Measurements from ENCODE around the gene ATP8B3. TPM values are rescaled to one million over a fixed set of nuclear protein-coding genes. Genes with fewer than 3 reads are reported as not detected.

ATP8B3 gene
- total and polyA plus RNA-seq, 9 of the 15 experiments (the other 6 are each of a cell fraction or from before 2014, with no cell fraction given), result 1.2 to 12.3 (median 3.8) TPM

GRCh38 chr19:1768918-1769644 lies 43.0 kb downstream of the ATP8B3 start:
- CTCF ChIA-PET (ENCODE audit: low intra/inter-chr PET ratio), result interaction anchor here (1.8 to 4.0 kb wide), 2 partner anchors 96 to 98 kb away, joined by 5 to 84 read pairs; no protein-coding TSS in a partner anchor
- no peak for TF ChIP-seq RBM17 (IDR thresholded peaks at IDR 0.05; ENCODE audit: borderline replicate concordance, low read depth, low read length)
- no peak for TF ChIP-seq ESRRB (CRISPR knock-in tag; IDR thresholded peaks at IDR 0.05; ENCODE audit: borderline replicate concordance)
- TF ChIP-seq PTTG1 (tag; IDR thresholded peaks at IDR 0.05; ENCODE audit: low read depth), result no peak
- TF ChIP-seq CCNT2 (IDR thresholded peaks at IDR 0.05; ENCODE audit: borderline replicate concordance, extremely low read depth, insufficient read length, low read depth, low read length), result no peak
- no peak for TF ChIP-seq EZH2 (IDR thresholded peaks at IDR 0.05; ENCODE audit: borderline replicate concordance, low read depth, low read length)
- no peak for TF ChIP-seq ZNF316 (IDR thresholded peaks at IDR 0.05)
- TF ChIP-seq CBX1 (IDR thresholded peaks at IDR 0.05; ENCODE audit: low read depth), result 0 out of 2 replicates have a peak, but pooled peaks have one; percentile 25
- TF ChIP-seq RBM25 (IDR thresholded peaks at IDR 0.05; ENCODE audit: low read depth, low read length, severe bottlenecking), result peak; percentile 58
- no peak for TF ChIP-seq ZNF224 (CRISPR knock-in tag; IDR thresholded peaks at IDR 0.05)
- TF ChIP-seq FOXP4 (CRISPR knock-in tag; IDR thresholded peaks at IDR 0.05; ENCODE audit: borderline replicate concordance), result no peak
- TF ChIP-seq TRIM24 (IDR thresholded peaks at IDR 0.05), result no peak
- no peak for TF ChIP-seq ZNF280B (CRISPR knock-in tag; IDR thresholded peaks at IDR 0.05)
- TF ChIP-seq TFE3 (CRISPR knock-in tag; IDR thresholded peaks at IDR 0.05), result no peak
- no peak for TF ChIP-seq BRD4 (IDR thresholded peaks at IDR 0.05)
- TF ChIP-seq ZKSCAN3 (CRISPR knock-in tag; IDR thresholded peaks at IDR 0.05), result no peak

More at GRCh38 chr19:1768918-1769644, 43.0 kb downstream of the ATP8B3 start:
- Histone ChIP-seq H3K9ac (ENCODE audit: insufficient read depth in 1 of 2, low read depth in 2 of 2, low read length in 2 of 2) (peak overlapping the region in 1 of 2 experiments; percentile 61; a peak in 1 of 4 replicates), H4K20me1 (replicated peaks; ENCODE audit: control insufficient read depth, insufficient read depth, low read length) (no peaks in the 10 kb centered on the region), H3K9me3 (replicated peaks; ENCODE audit: control insufficient read depth, insufficient read depth, low read depth, low read length) (peaks cover 9% of the 10 kb centered on the region), H3K36me3 (ENCODE audit: control insufficient read depth, insufficient read depth, low read length) (no peaks in the 10 kb centered on the region), H3K4me3 (no peak overlapping the region), H3K9me1 (ENCODE audit: control insufficient read depth, insufficient read depth, low read length) (no peaks in the 10 kb centered on the region), H3K4me1 (replicated peaks in 1 of 2; ENCODE audit: control insufficient read depth in 2 of 2, insufficient read depth in 2 of 2, low read length in 2 of 2) (peaks cover 9 to 49% of the 10 kb centered on the region in 2 experiments; a peak in 4 of 5 replicates), H2AFZ (ENCODE audit: low read depth, low read length) (no peak overlapping the region), H3K4me2 (ENCODE audit: insufficient read depth, low read length) (no peak overlapping the region), H3K27me3 (ENCODE audit: control insufficient read depth in 2 of 2, insufficient read depth in 2 of 2, low read length in 2 of 2) (peaks cover 0 to 9% of the 10 kb centered on the region in 2 experiments; a peak in 2 of 5 replicates), H3K27ac (ENCODE audit: extremely low read depth, low read depth, low read length) (no peak overlapping the region), H3K79me2 (ENCODE audit: control insufficient read depth, insufficient read depth, low read length) (no peaks in the 10 kb centered on the region)
- in situ Hi-C loops (cut with MboI) (loop anchor here (5.0 to 10.0 kb wide), 2 partner anchors 97 to 224 kb away; no protein-coding TSS in a partner anchor), intact Hi-C loops (cut with micrococcal nuclease) (loop anchor here (5.0 to 10.0 kb wide), 2 partner anchors 162 to 224 kb away; partner anchors contain the start of gene UQCR11)
- POLR2A ChIA-PET, result interaction anchor here (0.5 to 0.6 kb wide), 2 partner anchors 60 to 97 kb away, joined by 3 read pairs; no protein-coding TSS in a partner anchor
- FAIRE-seq (no peak), DNase-seq (ENCODE audit: extremely low read depth in 1 of 4, low spot score in 3 of 4) (no peak), ATAC-seq (no peak)
- no TSS peak for BruUV-seq (replicated peaks)
- WGBS (ENCODE audit: insufficient coverage, low coverage, missing lambda C conversion rate), result 19% methylated on average over 7 of the region's 9 CpGs
